ENCODE results near the gene RTBDN.

GRCh38 chr19:12866416-12867119, 32.2 kb upstream of the RTBDN start:
- TF ChIP-seq CTCF (IDR thresholded peaks at IDR 0.05; ENCODE audit: borderline replicate concordance, extremely low read depth, low read length, poor library complexity, severe bottlenecking) (no peak), EZH2 (IDR thresholded peaks at IDR 0.05; ENCODE audit: borderline replicate concordance, low read depth, low read length, severe bottlenecking) (no peak)

All from DND-41 (cell line).